ENCODE data around the gene ANKRA2.

DNA sequence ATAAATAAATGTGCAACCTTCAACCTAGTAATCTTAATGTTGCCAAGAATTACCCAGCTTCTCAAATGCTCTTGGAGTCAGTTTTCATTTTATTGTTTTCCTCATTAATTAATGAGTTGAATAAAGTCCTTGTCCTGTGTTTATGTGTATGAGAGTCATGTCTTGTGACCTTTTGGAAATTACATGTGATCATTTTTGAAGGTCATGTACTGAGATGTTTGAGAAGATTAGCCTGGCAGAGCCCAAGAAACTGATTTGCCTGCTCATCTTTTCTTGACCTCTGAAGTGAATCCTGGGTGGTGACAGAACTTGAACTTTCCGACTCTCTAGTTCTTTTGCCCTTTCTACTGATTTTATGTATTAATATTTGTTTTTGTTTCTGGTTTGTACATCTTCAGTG is 15.4 kb downstream of the ANKRA2 start:
- TF ChIP-seq, protein P1, sequence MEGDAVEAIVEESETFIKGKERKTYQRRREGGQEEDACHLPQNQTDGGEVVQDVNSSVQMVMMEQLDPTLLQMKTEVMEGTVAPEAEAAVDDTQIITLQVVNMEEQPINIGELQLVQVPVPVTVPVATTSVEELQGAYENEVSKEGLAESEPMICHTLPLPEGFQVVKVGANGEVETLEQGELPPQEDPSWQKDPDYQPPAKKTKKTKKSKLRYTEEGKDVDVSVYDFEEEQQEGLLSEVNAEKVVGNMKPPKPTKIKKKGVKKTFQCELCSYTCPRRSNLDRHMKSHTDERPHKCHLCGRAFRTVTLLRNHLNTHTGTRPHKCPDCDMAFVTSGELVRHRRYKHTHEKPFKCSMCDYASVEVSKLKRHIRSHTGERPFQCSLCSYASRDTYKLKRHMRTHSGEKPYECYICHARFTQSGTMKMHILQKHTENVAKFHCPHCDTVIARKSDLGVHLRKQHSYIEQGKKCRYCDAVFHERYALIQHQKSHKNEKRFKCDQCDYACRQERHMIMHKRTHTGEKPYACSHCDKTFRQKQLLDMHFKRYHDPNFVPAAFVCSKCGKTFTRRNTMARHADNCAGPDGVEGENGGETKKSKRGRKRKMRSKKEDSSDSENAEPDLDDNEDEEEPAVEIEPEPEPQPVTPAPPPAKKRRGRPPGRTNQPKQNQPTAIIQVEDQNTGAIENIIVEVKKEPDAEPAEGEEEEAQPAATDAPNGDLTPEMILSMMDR (IDR thresholded peaks at IDR 0.05; ENCODE audit: insufficient read depth, low read length, poor library complexity, severe bottlenecking) = no peak
- no peak for TF ChIP-seq EZH2phosphoT487 (conservative IDR thresholded peaks at IDR 0.05; ENCODE audit: low read length)
